ENCODE measurements around the gene CRELD1.
"Not testable (repeated sequence)": the region's sequence is repeated elsewhere in the genome, so short reads cannot be mapped to it uniquely, and the experiment has no call there.

Gene CRELD1, protein sequence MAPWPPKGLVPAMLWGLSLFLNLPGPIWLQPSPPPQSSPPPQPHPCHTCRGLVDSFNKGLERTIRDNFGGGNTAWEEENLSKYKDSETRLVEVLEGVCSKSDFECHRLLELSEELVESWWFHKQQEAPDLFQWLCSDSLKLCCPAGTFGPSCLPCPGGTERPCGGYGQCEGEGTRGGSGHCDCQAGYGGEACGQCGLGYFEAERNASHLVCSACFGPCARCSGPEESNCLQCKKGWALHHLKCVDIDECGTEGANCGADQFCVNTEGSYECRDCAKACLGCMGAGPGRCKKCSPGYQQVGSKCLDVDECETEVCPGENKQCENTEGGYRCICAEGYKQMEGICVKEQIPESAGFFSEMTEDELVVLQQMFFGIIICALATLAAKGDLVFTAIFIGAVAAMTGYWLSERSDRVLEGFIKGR

DNA sequence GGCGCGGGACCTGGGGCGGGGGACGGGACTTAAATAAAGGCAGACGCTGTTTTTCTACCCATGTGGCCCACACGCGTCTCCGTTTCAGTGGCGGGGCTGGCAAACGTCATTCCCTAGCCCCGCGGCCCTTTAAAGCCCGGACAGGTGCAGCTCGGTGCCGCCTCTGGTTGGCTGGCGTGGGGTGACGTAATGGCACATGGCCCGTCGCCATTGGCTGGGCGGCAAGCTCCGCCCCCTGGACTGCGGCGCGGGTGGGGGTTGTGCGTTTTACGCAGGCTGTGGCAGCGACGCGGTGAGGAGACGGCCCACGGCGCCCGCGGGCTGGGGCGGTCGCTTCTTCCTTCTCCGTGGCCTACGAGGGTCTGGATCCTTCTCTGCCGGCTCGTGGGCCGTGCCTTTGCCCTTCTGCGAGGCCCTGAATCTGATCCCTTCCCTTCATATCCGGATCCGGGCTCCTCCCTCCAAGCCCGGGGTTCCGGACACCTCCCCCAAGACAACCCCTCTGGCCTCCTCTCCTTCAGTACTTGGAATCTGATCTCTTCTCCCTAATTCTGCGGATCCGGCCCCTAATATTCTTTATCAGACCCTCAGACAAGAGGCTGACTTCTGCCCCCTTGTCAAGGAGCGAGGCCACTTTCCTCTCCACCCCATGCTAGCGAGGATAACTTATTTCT is at the start of gene CRELD1:
Gene CRELD1, plus strand, starts transcription at position 274 of the 674 bp plus-strand sequence. CDS start 605 bp downstream, outside the sequence.
- DNase-seq (ENCODE audit: low read depth in 2 of 2) = peak; percentile 94 to 96

DNA sequence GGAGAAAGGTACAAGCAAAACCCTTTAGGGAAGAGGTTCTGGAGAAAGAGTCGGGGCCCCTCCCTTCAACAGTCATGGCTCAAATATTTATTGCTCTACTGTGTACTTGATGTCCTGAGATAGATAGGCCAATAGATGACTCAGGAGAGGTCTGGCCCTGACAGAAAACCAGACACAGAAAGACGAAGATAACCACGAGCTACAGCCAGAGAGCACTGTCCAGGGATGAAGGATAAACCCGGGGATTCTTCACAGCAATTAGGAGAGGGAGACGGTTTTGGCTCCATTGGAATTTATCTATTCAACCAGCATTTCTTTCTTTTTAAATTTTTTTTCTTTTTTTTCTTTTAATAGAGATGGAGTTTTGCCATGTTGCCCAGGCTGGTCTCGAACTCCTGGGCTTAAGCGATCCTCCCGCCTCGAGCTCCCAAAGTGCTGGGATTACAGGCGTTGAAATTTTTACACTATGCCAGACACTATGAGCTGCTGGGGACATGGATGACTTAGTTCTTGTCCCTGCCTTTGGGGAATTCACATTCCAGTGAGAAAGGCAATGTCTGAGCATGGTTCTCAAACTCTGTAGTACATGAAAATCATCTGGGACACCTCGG is 49.0 kb upstream of the CRELD1 start:
- DNase-seq (ENCODE audit: low read depth in 2 of 2) = no peak

DNA sequence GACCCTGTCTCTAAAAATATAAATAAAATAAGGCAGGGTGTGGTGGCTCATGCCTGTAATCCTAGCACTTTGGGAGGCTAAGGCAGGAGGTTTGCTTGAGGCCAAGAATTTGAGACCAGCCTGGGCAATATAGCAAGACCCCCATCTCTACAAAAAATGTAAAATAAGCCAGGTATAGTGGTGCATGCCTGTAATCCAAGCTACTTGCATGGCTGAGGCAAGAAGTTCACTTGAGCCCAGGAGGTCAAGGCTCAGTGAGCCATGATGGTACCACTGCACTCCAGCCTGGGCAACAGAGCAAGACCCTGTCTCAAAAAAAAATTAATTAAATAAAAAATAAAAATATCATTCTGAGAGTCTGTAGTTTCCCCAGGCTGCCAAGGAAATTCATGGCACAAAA is 47.3 kb upstream of the CRELD1 start:
- DNase-seq (ENCODE audit: low read depth in 2 of 2) = no peak

DNA sequence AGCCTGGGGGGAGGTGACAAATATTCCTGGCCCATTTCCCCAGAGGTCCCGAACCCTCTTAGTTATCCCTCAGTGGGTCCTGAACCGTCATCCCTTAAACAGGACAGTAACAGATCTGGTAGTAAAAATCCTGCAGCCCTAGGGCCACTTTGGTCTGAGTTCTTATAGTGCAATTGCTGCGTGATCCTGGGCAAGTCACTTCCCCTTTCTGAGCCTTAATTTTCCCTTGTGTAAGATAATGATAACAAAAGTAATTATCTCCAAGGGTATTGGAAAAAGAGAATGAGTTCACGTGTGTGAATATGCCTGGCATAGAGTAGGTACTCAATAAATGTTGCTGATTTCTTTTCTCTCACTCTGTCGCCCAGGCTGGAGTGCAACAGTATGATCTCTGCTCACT is 46.2 kb upstream of the CRELD1 start:
- no peak for DNase-seq (ENCODE audit: low read depth in 2 of 2)

DNA sequence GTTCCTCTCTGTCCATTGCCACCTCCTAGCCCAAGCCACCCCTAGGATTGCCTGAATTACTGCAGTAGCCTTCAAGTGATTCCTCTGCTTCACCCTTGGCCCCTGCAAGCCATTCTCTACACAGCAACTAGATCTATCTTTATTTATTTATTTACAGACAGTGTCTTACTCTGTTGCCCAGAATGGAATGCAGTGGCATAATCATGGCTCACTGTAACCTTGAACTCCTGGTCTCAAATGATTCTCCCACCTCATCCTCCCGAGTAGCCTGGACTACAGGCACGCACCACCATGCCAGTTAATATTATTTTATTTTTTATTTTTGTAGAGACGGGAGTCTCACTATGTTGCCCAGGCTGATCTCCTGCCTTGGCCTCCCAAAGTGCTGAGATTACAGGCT is 45.1 kb upstream of the CRELD1 start:
- DNase-seq (ENCODE audit: low read depth in 2 of 2) = no peak

DNA sequence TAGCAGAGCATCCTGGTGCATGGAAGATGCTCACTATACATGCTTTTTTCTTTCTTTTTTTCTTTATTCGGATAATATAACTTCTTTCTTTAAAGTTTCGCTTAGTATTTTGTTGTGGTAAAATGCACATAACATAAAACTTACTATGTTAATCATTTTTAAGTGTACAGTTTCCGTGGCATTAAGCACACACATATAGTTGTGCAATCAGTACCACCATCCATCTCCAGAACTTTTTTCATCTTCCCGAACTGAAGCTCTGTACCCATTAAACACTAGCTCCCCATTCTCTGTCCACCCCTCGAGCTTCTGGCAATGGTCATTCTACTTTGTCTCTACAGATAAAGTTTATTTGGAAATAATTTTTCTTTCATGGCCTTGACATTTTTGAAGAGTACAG is 44.2 kb upstream of the CRELD1 start:
- DNase-seq (ENCODE audit: low read depth in 2 of 2) = no peak

DNA sequence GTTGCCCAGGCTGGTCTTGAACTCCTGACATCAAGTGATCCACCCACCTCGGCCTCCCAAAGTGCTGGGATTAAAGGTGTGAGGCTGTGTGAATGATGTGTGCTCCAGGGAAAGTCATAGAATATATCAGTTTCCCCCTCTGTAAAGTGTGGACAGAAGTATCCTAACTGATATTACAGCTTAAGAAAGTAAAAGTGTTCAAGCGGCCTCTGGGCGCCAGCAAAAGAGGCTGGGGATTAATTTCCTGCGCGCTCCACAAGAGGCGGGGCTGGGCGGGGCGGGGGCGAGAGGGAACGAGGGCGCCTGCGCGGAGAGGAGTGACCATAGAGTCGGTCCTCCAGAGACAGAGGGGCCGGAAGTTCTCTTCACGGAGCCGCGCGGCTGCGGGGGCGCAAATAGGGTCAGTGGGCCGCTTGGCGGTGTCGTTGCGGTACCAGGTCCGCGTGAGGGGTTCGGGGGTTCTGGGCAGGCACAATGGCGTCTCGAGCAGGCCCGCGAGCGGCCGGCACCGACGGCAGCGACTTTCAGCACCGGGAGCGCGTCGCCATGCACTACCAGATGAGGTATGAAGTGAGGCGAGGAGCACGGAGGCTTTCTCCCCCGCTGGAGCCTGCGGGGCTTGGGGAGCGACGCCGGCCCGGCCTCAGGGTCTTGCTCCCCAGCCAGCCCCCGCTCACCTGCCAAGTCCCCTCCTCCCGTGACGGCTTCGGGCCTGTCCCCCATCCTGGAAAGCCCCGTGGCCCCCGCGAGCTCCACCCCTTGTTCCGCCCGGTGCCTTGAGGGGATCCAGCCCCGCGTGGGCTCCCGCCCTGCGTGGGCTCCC is 43.2 kb upstream of the CRELD1 start, which contains the start of gene JAGN1:
Gene JAGN1, plus strand, starts transcription at position 362 of the 823 bp plus-strand sequence. Its CDS starts 113 bp downstream, at position 475.
- peak; percentile 86 for DNase-seq (ENCODE audit: low read depth in 2 of 2)

DNA sequence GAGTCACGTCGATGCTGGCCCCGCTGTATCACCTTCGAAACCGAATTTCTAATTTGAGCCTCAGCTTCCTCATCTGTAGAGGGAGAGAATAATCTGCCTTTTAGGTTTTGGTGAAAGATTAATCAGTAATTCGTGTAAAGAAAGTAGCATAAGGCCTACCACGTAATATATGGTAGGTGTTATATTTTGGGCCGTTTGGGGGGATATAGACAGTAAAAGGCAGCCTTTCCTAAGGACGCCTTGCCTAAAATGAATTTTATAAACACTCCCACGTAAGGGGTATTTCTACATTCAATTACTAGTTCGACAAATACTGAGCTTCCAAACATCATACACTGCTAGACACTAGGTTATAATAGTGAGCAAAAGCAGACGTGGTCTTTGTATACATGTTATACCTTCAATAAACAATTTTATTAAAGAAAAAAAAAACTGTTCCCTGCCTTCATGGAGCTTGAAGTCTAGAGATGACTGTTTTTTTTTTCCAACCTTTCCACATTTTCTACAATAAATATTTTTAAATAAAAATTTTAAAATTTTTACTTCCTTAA is 42.5 kb upstream of the CRELD1 start:
- no peak for DNase-seq (ENCODE audit: low read depth in 2 of 2)

DNA sequence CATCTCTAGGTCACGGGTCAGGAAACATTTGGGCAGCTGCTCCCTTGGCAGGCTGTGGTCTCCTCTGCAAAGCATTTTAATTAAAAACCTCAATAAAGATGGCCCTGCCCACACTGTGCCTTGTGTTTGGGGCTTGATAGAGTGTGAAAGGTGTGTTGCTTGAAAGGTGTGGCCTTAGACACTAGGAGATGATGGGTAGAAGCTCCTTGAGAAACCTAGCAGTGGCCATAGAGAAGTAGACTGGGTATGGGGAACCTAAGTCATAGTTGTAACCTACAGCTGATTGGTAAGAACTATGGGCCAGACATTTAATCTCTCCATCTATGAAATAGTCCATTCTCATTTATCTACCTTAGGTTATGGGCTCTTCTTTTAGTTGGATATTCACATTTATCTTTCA is 39.9 kb upstream of the CRELD1 start:
- no peak for DNase-seq (ENCODE audit: low read depth in 2 of 2)

DNA sequence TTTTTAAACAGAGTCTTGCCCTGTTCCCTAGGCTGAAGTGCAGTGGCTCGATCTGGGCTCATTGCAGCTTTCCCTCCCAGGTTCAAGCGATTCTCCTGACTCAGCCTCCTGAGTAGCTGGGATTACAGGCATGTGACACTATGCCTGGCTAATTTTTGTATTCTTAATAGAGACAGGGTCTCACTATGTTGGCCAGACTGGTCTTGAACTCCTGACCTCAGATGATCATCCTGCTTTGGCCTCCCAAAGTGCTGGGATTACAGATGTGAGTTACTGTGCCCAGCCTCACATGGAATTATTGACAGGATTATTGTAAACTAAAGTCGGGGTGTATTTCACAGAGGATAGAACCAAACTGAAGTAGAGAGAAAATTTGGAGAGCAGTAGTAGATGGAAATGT is 37.9 kb upstream of the CRELD1 start:
- DNase-seq (ENCODE audit: low read depth in 2 of 2) = not testable (repeated sequence)

DNA sequence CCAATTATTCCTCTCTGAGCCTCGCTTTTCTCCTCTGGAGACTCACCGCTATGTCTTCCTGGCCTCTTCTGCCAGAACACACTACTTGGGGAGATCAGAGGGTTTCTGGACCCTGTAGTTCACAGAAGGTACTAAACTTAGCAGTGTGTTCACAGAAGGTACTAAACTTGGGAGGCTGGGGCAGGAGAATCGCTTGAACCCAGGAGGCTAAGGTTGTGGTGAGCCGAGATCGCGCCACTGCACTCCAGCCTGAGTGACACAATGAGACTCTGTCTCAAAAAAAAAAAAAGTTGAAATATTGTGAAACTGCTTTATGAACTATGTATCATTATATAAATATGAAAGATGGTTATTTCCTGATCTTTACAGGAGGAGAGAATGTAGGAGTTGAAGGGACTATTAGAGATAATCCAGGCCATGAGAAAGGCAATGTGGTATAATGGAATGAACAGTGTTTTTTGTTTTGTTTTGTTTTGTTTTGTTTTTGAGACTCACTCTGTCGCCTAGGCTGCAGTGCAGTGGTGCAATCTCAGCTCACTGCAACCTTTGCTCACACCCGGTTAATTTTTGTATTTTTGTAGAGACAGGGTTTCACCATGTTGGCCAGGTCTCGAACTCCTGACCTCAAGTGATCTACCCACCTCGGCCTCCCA is 36.8 kb upstream of the CRELD1 start:
- not testable (repeated sequence) for DNase-seq (ENCODE audit: low read depth in 2 of 2)

DNA sequence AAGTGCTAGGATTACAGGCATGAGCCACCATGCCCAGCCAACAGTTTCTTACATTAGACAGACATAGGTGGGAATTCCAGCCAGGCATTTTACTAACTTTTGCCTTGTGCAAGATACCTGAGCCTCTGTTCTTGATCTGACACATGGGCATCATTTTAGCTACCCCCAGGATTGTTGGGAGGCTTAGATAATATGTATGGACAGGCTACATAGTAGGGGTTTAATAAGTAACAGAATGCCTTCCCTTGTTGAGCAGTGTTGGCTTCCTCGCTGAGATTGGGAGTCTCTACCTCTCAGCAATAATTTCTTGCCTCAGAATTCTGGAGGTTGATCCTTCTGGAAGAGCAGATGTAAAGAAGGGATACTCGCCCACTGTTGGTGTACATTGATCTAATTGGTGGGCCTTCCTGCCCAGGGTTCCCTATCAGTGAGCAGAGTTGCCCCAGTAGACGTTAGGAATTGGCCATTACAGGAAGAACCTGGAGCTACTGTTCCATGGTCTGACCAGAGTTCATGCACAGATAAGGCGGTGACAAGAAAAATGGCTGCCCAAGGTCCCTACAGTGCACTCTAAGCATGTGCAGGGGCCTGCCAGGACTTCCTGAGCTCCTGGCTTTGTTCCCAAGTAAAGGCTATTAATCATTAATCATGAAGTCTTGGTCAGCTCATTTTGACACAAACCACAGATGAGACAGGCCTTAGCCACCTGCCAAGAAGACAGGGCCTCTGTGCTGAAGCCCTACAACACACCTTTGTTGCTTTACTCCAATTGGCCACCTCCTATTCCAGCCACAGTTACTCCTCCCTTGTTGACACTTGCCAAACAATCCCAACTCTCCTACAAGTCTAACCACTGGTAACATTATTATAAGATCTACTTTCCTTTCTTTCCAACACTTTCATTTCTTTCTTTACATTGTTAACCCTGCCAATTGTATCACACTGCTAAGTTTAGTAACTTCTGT is 35.9 kb upstream of the CRELD1 start:
- DNase-seq (ENCODE audit: low read depth in 2 of 2) = no peak

DNA sequence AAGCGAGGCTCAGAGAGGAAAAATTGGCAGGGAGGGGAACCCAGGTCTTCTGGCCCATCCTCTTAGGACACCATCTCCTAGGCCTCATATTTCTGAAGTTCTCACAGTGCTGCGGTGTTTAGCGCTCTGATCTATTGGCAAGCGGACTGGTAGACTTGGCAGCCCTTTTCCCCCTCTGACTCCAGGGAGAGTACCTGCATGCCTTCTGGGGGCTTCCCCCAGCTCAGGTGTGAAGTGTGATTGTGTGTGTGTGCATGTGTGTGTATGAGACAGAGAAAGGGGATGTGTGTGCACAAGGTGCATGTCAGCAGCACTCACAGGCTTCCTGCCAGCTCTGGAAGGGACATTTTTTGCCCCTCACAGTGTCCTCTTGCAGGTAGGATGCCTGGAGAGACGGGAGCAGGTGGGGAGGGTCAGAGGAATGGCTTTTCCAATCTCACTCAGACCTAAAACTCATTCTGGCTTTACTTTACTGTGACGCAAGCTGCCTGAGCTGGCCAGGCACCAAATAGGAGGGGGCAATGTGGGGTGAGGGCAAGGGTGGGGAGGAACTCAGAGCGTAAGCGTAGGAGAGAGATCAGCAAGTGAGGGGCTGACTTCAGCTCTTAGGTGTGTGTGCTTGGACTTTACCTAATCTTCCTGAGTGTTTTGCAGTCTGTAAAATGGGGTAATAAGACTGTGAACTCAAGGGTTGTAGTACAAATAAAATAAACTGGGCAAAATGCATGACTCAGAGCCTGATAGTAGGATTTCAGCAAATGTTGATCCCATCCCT is 35.0 kb upstream of the CRELD1 start:
- DNase-seq (ENCODE audit: low read depth in 2 of 2) = no peak

DNA sequence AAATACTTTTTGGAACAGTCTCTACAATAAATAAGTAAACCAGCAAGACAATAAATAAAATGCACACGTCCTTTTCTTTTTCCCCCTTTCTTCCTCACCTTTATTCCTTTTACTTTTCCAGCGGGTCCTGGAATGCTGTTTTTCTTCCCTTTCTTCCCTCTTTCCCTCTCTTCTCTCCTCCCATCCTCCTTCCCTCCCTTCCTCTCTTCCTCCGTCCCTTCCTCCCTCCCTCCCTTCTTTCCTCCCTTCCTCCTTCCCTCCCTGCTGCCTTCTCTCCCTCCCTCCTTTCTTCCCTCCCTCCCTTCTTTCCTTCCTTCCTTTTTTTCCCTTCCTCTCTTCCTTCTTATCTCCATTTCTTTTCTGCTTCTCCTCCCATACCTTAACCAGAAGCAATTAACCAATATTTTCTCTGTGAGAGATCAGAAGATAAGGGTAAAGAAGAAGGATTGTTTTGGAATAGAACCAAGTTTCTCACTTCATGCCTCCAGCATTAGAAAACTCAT is 34.3 kb upstream of the CRELD1 start:
- no peak for DNase-seq (ENCODE audit: low read depth in 2 of 2)

DNA sequence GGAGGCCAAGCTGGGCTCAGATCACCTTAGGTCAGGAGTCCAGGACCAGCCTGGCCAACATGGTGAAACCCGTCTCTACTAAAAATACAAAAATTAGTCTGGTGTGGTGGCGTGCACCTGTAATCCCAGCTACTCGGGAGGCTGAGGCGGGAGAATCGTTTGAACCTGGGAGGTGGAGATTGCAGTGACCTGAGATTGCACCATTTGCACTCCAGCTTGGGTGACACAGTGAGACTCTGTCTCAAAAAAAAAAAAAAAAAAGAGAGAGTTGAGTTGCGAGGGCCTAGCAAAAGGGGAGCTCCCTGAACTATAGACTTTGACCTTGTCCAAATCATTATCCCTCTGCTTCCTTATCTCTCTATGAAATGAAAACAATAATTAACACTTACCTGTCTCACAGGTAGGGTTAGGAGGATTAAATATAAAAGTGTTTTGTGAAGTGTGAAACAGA is 32.6 kb upstream of the CRELD1 start:
- not testable (repeated sequence) for DNase-seq (ENCODE audit: low read depth in 2 of 2)

DNA sequence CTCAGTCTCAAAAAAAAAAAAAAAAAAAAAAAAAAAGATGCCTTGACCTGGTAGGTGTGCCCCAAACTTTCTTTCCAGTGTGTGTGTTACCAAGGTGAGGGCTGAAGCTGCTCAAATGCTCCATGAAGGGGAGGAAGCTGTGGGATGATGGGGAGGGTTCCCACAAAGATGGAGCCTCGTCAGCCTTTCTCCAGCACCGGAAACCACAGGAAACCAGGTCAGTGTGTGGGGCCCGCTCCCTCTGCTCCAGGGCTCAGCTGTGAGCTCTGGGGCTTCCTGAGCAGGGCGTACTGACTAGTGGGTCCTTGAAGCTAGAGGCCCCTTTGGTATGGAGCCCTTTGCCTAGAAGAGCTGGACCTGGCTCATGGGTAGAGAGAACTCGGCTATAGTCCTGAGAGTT is 31.7 kb upstream of the CRELD1 start:
- no peak for DNase-seq (ENCODE audit: low read depth in 2 of 2)

DNA sequence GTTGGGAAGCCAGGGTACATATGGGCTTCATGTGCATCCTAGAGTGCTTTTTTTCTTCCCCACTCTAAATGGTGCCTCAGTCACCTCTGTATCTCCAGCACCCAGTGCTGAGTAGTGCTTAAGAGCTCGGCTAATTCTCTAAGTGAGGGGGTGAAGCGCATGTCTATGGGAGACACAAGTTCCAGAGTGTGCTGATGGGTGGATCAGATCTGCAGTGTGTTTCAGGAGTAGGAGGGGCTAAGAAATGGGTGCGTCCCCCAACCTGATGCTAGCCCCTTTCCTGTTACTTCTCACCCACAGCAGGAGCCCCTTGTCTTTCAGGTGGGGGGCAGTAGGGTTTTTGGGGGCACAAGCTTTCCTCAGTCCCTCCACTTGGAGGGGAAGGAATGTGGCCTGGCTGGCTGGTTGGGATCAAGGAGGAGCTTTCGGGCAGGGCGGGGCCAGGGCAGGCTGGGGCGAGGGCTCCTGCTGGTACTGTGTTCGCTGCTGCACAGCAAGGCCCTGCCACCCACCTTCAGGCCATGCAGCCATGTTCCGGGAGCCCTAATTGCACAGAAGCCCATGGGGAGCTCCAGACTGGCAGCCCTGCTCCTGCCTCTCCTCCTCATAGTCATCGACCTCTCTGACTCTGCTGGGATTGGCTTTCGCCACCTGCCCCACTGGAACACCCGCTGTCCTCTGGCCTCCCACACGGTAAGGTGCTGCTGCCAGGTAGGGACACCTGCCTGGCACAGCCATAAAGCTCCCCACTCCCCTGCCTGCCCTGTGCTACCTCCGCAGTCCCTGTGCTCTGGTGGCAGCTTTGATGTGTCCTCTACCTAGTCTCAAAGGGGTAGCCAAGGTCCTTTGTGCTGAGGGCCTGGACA is 31.0 kb upstream of the CRELD1 start, which contains the start of gene IL17RE:
Gene IL17RE, plus strand, starts transcription at position 477 of the 866 bp plus-strand sequence. Its CDS starts 85 bp downstream, at position 562.
- DNase-seq (ENCODE audit: low read depth in 2 of 2) = no peak

DNA sequence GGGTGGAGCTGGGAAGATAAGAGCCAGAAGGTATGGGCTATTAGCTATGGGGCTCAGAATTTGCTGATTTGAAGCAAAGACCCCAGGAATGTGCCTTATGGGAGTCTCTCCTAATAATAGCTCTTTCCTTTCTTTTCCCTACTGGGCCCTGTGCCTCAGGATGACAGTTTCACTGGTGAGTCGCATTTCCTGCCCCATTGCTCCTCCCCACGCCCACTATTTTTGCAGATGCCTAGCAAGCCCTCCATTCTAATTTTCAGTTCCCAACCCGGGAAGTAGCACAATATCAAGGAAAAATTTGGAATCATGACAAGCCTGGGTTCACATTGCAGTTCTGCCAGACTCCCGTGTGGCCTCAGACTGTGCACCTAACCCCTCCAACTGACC is 30.4 kb upstream of the CRELD1 start:
- no peak for DNase-seq (ENCODE audit: low read depth in 2 of 2)
